Measurements from ENCODE around the gene MACROD2. TPM values are rescaled to one million over a fixed set of nuclear protein-coding genes. Genes with fewer than 3 reads are reported as not detected.

MACROD2 gene
- total RNA-seq, 4 donors from 2014 or later = 2.9 to 11.3 (median 8.0) TPM

DNA sequence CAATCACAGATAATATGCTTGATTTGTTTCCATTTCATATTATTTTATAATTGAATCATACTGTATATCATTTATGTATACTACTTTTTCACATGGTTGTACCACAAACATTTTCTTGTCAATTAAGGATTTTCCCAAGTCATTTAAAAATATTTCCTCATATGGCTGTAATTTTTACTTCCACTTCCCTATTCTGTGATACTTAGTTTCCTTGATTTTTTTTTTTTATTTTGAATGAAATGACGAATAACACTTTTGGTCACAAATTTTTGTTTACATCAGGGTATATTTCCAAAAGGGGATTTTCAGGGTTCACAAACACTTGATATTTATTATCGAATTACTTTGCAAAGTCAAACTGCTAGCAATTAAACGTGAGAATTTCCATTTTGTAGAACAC is 2062.3 kb downstream of the MACROD2 start:
- TF ChIP-seq, protein P1, sequence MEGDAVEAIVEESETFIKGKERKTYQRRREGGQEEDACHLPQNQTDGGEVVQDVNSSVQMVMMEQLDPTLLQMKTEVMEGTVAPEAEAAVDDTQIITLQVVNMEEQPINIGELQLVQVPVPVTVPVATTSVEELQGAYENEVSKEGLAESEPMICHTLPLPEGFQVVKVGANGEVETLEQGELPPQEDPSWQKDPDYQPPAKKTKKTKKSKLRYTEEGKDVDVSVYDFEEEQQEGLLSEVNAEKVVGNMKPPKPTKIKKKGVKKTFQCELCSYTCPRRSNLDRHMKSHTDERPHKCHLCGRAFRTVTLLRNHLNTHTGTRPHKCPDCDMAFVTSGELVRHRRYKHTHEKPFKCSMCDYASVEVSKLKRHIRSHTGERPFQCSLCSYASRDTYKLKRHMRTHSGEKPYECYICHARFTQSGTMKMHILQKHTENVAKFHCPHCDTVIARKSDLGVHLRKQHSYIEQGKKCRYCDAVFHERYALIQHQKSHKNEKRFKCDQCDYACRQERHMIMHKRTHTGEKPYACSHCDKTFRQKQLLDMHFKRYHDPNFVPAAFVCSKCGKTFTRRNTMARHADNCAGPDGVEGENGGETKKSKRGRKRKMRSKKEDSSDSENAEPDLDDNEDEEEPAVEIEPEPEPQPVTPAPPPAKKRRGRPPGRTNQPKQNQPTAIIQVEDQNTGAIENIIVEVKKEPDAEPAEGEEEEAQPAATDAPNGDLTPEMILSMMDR (IDR thresholded peaks at IDR 0.05; ENCODE audit: low read depth) = no peak

DNA sequence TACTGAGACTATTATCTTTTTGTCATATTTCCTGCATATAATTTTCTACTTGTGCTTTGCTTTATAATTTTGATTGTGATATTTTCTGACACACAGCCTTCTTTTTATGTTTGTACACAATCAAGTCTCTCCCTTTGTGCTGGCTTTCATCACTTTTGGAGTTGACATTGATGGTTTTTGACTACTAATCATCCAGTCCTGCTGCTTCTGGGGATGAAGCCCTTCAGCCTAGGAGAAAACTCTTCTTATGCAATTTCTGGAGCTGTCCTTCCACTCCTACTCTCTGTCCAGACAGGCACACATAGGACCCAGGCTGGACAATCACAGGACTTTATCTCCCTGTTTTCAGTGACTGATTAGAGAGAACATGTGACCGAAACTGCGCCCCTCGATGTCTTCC is 2063.0 kb downstream of the MACROD2 start:
- TF ChIP-seq, protein P1 (IDR thresholded peaks at IDR 0.05; ENCODE audit: low read depth) = no peak

DNA sequence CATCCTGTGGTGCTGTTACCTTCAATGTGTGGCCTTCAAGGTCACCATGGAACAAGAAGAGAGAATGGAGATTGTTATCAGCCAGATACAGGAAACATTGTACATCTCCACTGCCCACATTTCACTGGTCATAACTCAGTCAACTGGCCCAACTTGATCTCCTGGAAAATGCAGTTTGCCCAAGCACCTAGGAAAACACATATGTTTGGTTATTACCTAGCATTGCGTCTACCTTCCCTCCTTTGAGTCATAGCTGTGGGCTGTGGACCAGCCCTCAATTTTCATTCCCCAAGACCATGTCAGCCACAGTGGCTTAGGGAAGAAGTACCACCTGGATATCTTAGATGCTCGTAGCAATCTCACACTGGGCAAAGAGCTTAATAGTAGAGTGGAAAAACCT is 2064.5 kb downstream of the MACROD2 start:
- TF ChIP-seq, protein P1 (IDR thresholded peaks at IDR 0.05; ENCODE audit: low read depth) = no peak

DNA sequence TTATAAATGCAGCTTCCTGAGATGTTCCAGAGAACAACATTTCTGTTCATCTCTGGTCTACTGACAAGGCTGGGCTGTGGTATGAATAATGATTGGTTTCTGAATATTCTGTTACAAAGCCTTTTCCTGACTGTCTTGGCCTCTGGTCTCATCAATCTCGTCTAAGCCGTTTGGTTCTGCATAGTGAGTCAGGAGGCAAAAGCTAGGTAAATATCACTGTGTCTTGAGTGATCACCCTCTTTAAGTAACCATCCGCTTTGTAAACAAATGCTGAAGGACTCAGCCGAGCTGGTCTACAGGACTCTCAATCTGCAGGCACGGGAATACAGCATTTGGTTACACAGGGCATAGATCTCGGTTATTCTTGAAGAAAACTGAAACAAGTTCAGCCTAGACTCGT is 2066.0 kb downstream of the MACROD2 start:
- TF ChIP-seq, protein P1 (IDR thresholded peaks at IDR 0.05; ENCODE audit: low read depth) = no peak

DNA sequence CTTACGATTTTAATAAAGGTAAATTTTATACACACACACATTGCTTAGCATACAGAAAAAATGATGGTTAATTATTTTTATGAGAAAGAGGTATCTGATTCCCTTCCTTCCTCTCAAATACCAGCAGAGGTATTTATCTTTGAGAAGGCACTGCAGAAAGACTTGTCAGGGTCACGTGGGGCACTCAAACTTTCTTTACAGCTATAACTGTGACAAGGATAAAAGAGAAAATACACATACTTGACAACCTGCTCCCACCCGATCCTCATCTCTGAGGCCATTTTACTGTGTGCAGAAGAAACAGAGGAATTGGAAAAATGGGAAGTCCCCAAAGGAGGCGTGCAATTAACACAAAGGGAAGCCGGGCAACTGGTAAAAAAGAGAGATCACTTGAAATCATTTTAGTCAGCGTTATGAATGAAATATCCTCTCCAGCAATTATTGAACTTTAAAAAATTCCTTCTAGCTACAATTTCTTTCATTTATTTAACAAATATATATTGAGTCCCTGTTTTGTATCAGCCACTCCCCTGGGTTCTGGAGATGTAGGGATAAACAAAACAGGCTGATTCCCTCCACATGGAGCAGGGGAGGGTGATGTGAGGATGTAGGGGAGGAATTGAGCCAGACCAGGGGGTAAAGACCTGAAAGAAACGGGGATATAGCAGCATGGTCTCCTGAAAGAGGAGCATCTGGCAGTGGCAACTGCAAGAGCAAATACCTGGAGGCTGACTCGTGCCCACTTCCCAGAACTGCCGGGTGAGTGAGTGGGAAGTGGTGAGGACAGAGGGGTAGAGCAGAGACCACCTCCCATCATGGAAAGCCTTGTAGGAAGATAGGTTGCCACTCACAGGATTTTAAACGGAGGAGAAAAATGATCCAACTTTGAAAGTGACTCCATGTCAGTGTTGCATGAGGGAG is 2067.6 kb downstream of the MACROD2 start:
- TF ChIP-seq, protein P1 (IDR thresholded peaks at IDR 0.05; ENCODE audit: low read depth) = no peak

DNA sequence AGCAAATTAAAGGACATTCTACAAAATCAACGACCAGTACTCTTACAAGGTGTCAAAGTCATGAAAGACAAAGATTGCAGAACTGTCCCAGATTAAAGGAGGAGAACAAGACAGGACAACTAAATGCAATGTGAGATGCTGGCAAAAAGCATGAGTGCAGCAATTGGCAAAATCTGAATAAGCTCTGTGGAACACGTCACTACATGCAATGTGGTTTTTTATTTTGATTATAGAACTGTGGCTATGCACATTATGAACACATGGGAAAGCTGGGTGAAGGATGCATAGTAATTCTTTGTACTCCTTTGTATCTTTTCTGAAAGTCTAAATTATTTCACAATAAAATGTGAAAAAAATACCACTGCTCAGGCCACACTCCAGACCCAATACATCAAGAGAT is 2068.6 kb downstream of the MACROD2 start:
- TF ChIP-seq, protein P1 (IDR thresholded peaks at IDR 0.05; ENCODE audit: low read depth) = no peak

DNA sequence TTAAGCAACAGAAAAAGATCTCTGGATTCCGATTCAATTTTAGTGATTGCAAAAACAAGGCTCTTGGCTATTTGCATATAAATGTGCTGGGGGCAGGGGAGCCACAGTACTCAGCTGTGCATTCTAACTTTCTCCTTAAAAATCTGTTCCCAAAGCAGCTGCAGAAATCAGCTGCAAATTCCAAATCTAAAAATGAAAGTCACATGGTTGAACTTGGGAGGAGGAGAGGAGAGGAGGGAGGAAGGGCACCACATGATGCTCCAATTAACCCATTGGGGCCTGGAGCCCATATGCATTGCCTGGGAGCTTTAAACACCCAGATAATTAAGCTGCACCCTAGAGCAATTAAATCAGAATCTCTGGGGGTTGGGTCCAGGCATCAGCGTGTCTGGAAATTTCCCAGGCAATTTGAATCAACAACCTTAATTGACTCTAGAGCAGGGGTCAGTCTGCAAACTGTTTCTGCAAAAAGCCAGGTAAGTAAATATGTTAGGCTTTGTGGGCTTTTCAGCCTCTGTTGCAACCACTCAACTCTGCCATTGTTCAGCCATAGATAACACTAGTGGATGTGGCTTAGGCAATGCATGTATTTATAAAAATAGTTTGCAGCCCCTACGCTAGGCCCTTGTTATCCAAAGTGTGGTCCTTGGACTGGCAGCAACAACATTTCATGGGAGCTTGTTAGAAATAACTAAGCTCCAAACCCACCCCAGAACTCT is 2069.8 kb downstream of the MACROD2 start:
- TF ChIP-seq, protein P1 (IDR thresholded peaks at IDR 0.05; ENCODE audit: low read depth) = no peak

Data from subcutaneous adipose tissue (tissue), 4 donors.